Lower lobe of right lung (tissue), 2 donors: ENCODE results near the gene SEC24D. TPM values are rescaled to one million over a fixed set of nuclear protein-coding genes. Genes with fewer than 3 reads are reported as not detected.

Source experiments
- ATAC-seq, 2 donors: fragments of 200-7000 bp; cut with Tn5 transposase; one replicate each; pipeline ENCODE4 v1.9.1; 2020 to 2022; ENCODE audit warnings: mild to moderate bottlenecking in 2 of 2, moderate library complexity in 2 of 2
- DNase-seq: peaks from one replicate; pipeline ENCODE4 v3.0.0-alpha.2; 2020
- H3K27ac ChIP-seq: fragments of 200-600 bp; one replicate; pipeline ENCODE4 v1.8.0; 2022
- H3K27me3 ChIP-seq: fragments of 200-600 bp; one replicate; pipeline ENCODE4 v1.8.0; 2022; ENCODE audit warnings: low read depth
- H3K36me3 ChIP-seq: fragments of 200-600 bp; one replicate; pipeline ENCODE4 v1.8.0; 2022; ENCODE audit warnings: mild to moderate bottlenecking
- H3K4me1 ChIP-seq: fragments of 200-600 bp; one replicate; pipeline ENCODE4 v1.8.0; 2022
- H3K4me3 ChIP-seq: fragments of 200-600 bp; one replicate; pipeline ENCODE4 v1.8.0; 2022; ENCODE audit warnings: mild to moderate bottlenecking
- H3K9me3 ChIP-seq: fragments of 200-600 bp; one replicate; pipeline ENCODE4 v1.8.0; 2022
- CTCF ChIP-seq: fragments of 200-600 bp; IDR thresholded peaks from one replicate; pipeline ENCODE4 v1.8.0; 2022; ENCODE audit warnings: antibody characterized with exemption, mild to moderate bottlenecking
- intact Hi-C: fragments of 100-400 bp; cut with DNase I; formaldehyde crosslinking; loops from one replicate; pipeline ENCODE4 v1.11.0; 2022
- total RNA-seq: library from RNA; stranded (reverse); fragmentation: NEBNext Ultra II Directional; extraction: Animal tissue kit (Norgen Biotek cat#: 25700); gene quantifications from one replicate; pipeline ENCODE4 v1.2.1, GENCODE V29; 2021
- donor health status: DM: no; HTN: yes; CAD: no; lungs with severe emphysema.

SEC24D gene
- total RNA-seq, 1 donor from 2014 or later, result 45.7 TPM

- no peak overlapping the region for H3K27ac ChIP-seq
- H3K27me3 ChIP-seq, result no peaks in the 10 kb centered on the region
- TF ChIP-seq CTCF, result peak; percentile 41
- peaks cover 3% of the 10 kb centered on the region for H3K36me3 ChIP-seq
- intact Hi-C loops, result no loop called here
- DNase-seq, result no peak
- peaks cover 19% of the 10 kb centered on the region for H3K4me1 ChIP-seq
- H3K9me3 ChIP-seq, result no peaks in the 10 kb centered on the region
- H3K4me3 ChIP-seq, result no peak overlapping the region
- ATAC-seq, result no peak
These were observed 153.0 kb downstream of the SEC24D start for GRCh38 chr4:118682928-118683327.

- intact Hi-C loops, result no loop called here
- no peaks in the 10 kb centered on the region for H3K9me3 ChIP-seq
- H3K27me3 ChIP-seq, result no peaks in the 10 kb centered on the region
- ATAC-seq (no peak), DNase-seq (no peak)
- H3K36me3 ChIP-seq, result no peaks in the 10 kb centered on the region
- no peak overlapping the region for H3K4me3 ChIP-seq
- H3K4me1 ChIP-seq, result no peaks in the 10 kb centered on the region
- no peak overlapping the region for H3K27ac ChIP-seq
- no peak for TF ChIP-seq CTCF
These were observed 155.1 kb downstream of the SEC24D start for GRCh38 chr4:118680808-118681207.

GRCh38 chr4:118676128-118676527 is 159.8 kb downstream of the SEC24D start:
- DNase-seq, result no peak
- no peak for ATAC-seq
- Histone ChIP-seq H3K4me1 (no peaks in the 10 kb centered on the region), H3K4me3 (no peak overlapping the region), H3K36me3 (no peaks in the 10 kb centered on the region), H3K27ac (no peak overlapping the region), H3K27me3 (no peaks in the 10 kb centered on the region), H3K9me3 (no peaks in the 10 kb centered on the region)
- TF ChIP-seq CTCF, result no peak
- intact Hi-C loops, result no loop called here

Other genes starting within 250 kb of the SEC24D start
- 48.7 TPM for gene METTL14, start 150.7 kb downstream of the SEC24D start, total RNA-seq
- gene SYNPO2, start 52.7 kb upstream of the SEC24D start, total RNA-seq, result 26.2 TPM